BLaER1 treated with 17β-estradiol and CSF1 and Interleukin-3, amounts not matched to agents 10 nM and 100 nM (cell line): ENCODE results near the gene STIM1.

ENCODE experiments used
- H3K27ac ChIP-seq, 11 experiments: shearing (Covaris generic); formaldehyde crosslinking; 2 replicates each; pipeline ENCODE4 v1.8.1; 2022
- H3K27me3 ChIP-seq, 11 experiments: shearing (Covaris generic); formaldehyde crosslinking; 2 replicates each; pipeline ENCODE4 v1.8.1; 2022
- H3K36me3 ChIP-seq, 11 experiments: shearing (Covaris generic); formaldehyde crosslinking; 2 replicates each; pipeline ENCODE4 v1.8.1; 2022
- H3K4me1 ChIP-seq, 10 experiments: shearing (Covaris generic); formaldehyde crosslinking; 2 replicates each; pipeline ENCODE4 v1.8.1; 2022
- H3K4me2 ChIP-seq, 11 experiments: shearing (Covaris generic); formaldehyde crosslinking; 2 replicates each; pipeline ENCODE4 v1.8.1; 2022
- H3K4me3 ChIP-seq, 10 experiments: shearing (Covaris generic); formaldehyde crosslinking; 2 replicates each; pipeline ENCODE4 v1.8.1; 2022
- H3K9ac ChIP-seq, 11 experiments: shearing (Covaris generic); formaldehyde crosslinking; 2 replicates each; pipeline ENCODE4 v1.8.1; 2022
- H3K9me3 ChIP-seq, 11 experiments: shearing (Covaris generic); formaldehyde crosslinking; replicated peaks in 1 of 11; 2 replicates each; pipeline ENCODE4 v1.8.1; 2022
- H4K20me1 ChIP-seq, 11 experiments: shearing (Covaris generic); formaldehyde crosslinking; 2 replicates each; pipeline ENCODE4 v1.8.1; 2022
- Cebpa-rat ChIP-seq, 11 experiments: shearing (Covaris generic); IDR thresholded peaks; 2 replicates each; pipeline ENCODE4 v1.8.1; 2022

STIM1 gene

DNA sequence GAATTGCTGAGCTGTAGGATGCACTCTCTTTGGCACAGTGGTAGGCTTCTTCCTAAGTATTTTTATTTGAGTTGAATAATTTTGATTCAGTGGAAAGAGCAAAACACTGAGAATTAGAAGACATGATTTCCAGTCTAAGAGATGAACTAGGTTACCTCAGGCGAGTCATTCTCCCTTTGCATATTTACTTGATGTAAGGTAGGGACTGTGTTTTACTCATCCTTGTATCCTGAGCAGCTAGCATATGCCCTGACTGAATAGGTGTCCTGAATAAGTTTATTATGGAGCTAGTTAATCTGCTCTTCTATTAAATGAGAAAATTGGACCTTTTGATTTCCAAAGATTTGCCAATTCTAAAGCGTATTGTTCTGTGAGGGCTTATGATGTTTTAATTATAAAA lies 50.7 kb downstream of the STIM1 start:
- no peak overlapping the region for H3K9ac ChIP-seq

DNA sequence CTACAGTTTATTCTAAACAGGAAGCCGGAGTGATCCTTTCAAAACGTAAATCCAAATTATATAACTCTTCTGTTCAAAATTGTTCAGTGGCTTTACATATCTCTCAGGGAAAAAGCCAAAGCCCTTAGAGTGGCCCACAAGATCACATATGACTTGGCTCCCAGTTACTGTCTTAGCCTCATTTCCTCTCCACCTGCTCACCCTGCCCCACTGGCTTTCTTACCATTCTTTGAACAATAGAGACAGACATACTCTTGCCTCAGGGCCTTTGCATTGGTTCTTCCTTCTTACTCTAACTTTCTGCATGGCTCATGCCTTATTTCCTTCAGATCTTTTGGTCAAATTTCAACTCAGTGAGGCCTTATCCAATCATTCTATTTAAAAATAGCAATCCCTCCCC lies 52.1 kb downstream of the STIM1 start:
- no peak overlapping the region for H3K9ac ChIP-seq
- H3K4me3 ChIP-seq, result no peak overlapping the region
- H3K4me2 ChIP-seq, result no peak overlapping the region
- H4K20me1 ChIP-seq, result peaks cover 0 to 64% (median 12%) of the 10 kb centered on the region in 11 experiments; a peak in 11 of 22 replicates
- H3K27ac ChIP-seq, result no peak overlapping the region
- H3K4me1 ChIP-seq, result peaks cover 26 to 46% (median 34%) of the 10 kb centered on the region in 10 experiments
- no peaks in the 10 kb centered on the region; a peak in 1 of 22 replicates for H3K36me3 ChIP-seq
- no peaks in the 10 kb centered on the region for H3K9me3 ChIP-seq
- H3K27me3 ChIP-seq, result no peaks in the 10 kb centered on the region
- TF ChIP-seq Cebpa-rat (IDR thresholded peaks at IDR 0.05), result no peak

More for the DNA sequence above, 50.7 kb downstream of the STIM1 start:
- no peak overlapping the region for H3K4me3 ChIP-seq
- H3K4me2 ChIP-seq, result peak overlapping the region in 5 of 11 experiments; percentile 46 to 87 (median 71); a peak in 4 of 22 replicates
- TF ChIP-seq Cebpa-rat (IDR thresholded peaks at IDR 0.05), result no peak
- no peaks in the 10 kb centered on the region; a peak in 1 of 22 replicates for H3K36me3 ChIP-seq
- H4K20me1 ChIP-seq, result peaks cover 0 to 71% (median 12%) of the 10 kb centered on the region in 11 experiments; a peak in 11 of 22 replicates
- no peaks in the 10 kb centered on the region for H3K9me3 ChIP-seq
- H3K27me3 ChIP-seq, result no peaks in the 10 kb centered on the region
- peaks cover 26 to 47% (median 37%) of the 10 kb centered on the region in 10 experiments for H3K4me1 ChIP-seq
- H3K27ac ChIP-seq, result 0 out of 22 replicates have a peak overlapping the region, but pooled peaks of 1 of the 11 experiments have one; percentile 5

DNA sequence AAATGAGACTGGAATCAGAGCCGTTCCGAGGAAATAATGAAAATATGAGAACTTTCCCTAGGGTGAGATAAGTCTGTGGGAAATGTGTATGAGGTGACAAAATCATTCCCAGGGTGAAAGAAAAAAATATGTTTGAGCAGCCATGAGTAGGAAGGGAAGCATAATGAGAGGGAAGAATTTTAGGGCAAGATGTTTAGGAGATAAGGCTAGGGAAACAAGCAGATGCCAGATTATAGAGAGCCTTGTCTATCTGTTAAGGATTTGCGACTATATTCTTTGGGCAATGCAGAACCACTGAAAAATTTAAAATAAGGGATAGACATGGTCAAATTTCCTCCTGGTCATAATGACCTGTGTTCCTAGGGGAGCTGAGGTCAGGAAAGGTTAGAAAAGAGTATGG lies 54.4 kb downstream of the STIM1 start:
- Histone ChIP-seq H3K36me3 (no peaks in the 10 kb centered on the region; a peak in 1 of 22 replicates), H3K9me3 (no peaks in the 10 kb centered on the region), H3K9ac (no peak overlapping the region), H3K4me3 (no peak overlapping the region), H3K4me2 (no peak overlapping the region), H3K27ac (no peak overlapping the region), H3K4me1 (peaks cover 12 to 46% (median 21%) of the 10 kb centered on the region in 10 experiments; a peak in 17 of 20 replicates), H4K20me1 (peaks cover 0 to 57% (median 12%) of the 10 kb centered on the region in 11 experiments; a peak in 10 of 22 replicates), H3K27me3 (no peaks in the 10 kb centered on the region)
- no peak for TF ChIP-seq Cebpa-rat (IDR thresholded peaks at IDR 0.05)

GRCh38 chr11:3911908-3912505 lies 56.5 kb downstream of the STIM1 start:
- H3K4me3 ChIP-seq, result no peak overlapping the region
- no peaks in the 10 kb centered on the region; a peak in 1 of 22 replicates for H3K36me3 ChIP-seq
- H3K27ac ChIP-seq, result no peak overlapping the region
- no peaks in the 10 kb centered on the region for H3K9me3 ChIP-seq
- H3K4me1 ChIP-seq, result peaks cover 4 to 52% (median 18%) of the 10 kb centered on the region in 10 experiments; a peak in 14 of 20 replicates
- no peak for TF ChIP-seq Cebpa-rat (IDR thresholded peaks at IDR 0.05)
- H3K9ac ChIP-seq, result no peak overlapping the region
- H4K20me1 ChIP-seq, result peaks cover 0 to 41% (median 4%) of the 10 kb centered on the region in 11 experiments; a peak in 7 of 22 replicates
- H3K4me2 ChIP-seq, result no peak overlapping the region
- H3K27me3 ChIP-seq, result no peaks in the 10 kb centered on the region

GRCh38 chr11:3913921-3914320 lies 58.5 kb downstream of the STIM1 start:
- H3K9me3 ChIP-seq, result no peaks in the 10 kb centered on the region
- TF ChIP-seq Cebpa-rat (IDR thresholded peaks at IDR 0.05), result peak in 1 of 11 experiments; percentile 67; a peak in 1 of 22 replicates
- no peaks in the 10 kb centered on the region; a peak in 1 of 22 replicates for H3K36me3 ChIP-seq
- peak overlapping the region in 2 of 11 experiments; percentile 43 to 58; a peak in 4 of 22 replicates for H3K4me2 ChIP-seq
- no peak overlapping the region for H3K4me3 ChIP-seq
- H4K20me1 ChIP-seq, result peaks cover 0 to 32% (median 4%) of the 10 kb centered on the region in 11 experiments; a peak in 6 of 22 replicates
- no peaks in the 10 kb centered on the region for H3K27me3 ChIP-seq
- H3K4me1 ChIP-seq, result peaks cover 0 to 71% (median 24%) of the 10 kb centered on the region in 10 experiments; a peak in 13 of 20 replicates
- 0 out of 22 replicates have a peak overlapping the region, but pooled peaks of 2 of the 11 experiments have one; percentile 38 to 44 for H3K27ac ChIP-seq
- no peak overlapping the region for H3K9ac ChIP-seq

DNA sequence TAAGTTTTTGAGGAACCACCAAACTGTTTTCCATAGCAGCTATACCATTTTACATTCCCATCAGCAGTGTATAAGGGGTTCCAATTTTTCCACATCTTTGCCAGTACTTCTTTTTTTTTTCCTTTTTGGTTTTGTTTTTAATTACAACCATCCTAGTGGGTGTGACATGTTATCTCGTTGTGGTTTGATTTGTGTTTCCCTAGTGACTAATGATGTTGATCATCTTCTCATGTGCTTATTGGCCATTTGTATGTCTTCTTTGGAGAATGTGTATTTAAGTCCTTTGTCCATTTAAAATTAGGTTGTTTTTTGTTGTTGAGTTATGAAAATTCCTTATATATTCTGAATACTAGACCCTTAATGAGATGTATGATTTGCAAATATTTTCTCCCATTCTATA lies 59.3 kb downstream of the STIM1 start:
- Histone ChIP-seq H3K9me3 (no peaks in the 10 kb centered on the region), H3K36me3 (no peaks in the 10 kb centered on the region), H3K4me2 (peak overlapping the region in 4 of 11 experiments; percentile 5 to 58 (median 36); a peak in 5 of 22 replicates), H3K27me3 (no peaks in the 10 kb centered on the region), H3K27ac (peak overlapping the region in 2 of 11 experiments; percentile 30 to 44; a peak in 2 of 22 replicates), H3K4me1 (peaks cover 3 to 80% (median 33%) of the 10 kb centered on the region in 10 experiments), H3K9ac (no peak overlapping the region), H3K4me3 (no peak overlapping the region), H4K20me1 (peaks cover 0 to 32% (median 0%) of the 10 kb centered on the region in 11 experiments; a peak in 4 of 22 replicates)
- no peak for TF ChIP-seq Cebpa-rat (IDR thresholded peaks at IDR 0.05)

DNA sequence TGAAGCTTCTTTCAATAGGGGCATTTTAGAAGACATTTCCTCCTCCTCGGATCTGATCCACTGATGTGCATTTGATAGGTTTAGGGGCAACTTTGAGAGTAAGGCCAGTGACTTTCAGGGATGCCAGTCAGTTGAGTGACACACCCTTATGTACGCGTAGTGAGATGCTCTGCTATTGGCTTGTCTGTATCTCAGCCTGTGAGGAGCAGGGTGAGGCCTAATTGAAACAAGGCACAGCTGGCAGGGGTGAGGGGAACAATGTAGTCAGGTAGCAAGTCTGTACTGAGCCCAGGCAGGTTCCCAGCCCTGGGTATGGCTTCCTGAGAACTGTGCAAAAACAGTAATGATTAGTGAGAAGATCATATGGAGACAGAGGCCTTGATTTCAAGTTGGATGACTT lies 61.5 kb downstream of the STIM1 start:
- Histone ChIP-seq H3K4me2 (peak overlapping the region in 3 of 11 experiments; percentile 6 to 83 (median 11); a peak in 3 of 22 replicates), H3K27ac (peak overlapping the region in 4 of 11 experiments; percentile 6 to 78 (median 40); a peak in 3 of 22 replicates), H3K4me1 (peaks cover 8 to 94% (median 48%) of the 10 kb centered on the region in 10 experiments), H3K9me3 (peaks cover 0 to 16% (median 14%) of the 10 kb centered on the region in 11 experiments; a peak in 15 of 22 replicates), H3K9ac (no peak overlapping the region), H3K4me3 (no peak overlapping the region), H4K20me1 (peaks cover 0 to 21% (median 0%) of the 10 kb centered on the region in 11 experiments; a peak in 2 of 22 replicates), H3K27me3 (no peaks in the 10 kb centered on the region), H3K36me3 (peaks cover 0 to 13% (median 0%) of the 10 kb centered on the region in 11 experiments; a peak in 5 of 22 replicates)
- TF ChIP-seq Cebpa-rat (IDR thresholded peaks at IDR 0.05), result no peak

DNA sequence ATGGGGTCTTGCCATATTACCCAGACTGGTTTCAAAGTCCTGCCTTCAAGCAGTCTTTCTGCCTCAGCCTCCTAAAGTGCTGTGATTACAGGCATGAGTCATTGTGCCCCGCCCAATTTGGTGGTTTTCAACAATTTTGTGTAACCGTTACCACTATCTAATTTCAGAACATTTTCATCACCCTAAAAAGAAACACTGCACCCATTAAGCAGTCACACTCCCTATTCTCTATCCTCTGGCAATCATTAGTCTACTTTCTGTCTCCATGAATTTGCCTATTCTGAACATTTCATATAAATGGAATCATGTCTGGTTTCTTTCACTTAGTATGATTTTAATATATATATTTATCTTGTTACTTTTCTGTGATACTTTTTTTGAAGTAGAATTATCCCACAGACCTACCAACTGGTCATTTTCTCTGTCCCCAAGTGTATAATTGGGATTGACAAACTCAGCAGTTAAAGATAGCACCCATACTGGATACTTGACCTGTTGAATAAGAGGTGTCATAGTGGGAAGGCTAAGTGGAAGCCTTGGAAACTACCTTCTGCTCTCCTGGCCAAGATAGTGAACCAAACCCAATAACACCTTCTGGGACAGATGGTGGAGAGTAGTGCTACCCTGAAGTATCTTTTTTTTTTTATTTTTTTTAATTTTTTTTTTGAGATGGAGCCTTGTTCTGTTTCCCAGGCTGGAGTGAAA lies 64.8 kb downstream of the STIM1 start:
- peak overlapping the region in 5 of 11 experiments; percentile 60 to 76 (median 63); a peak in 10 of 22 replicates for H3K9ac ChIP-seq
- peaks cover 4 to 27% (median 19%) of the 10 kb centered on the region in 11 experiments; a peak in 18 of 22 replicates for H3K9me3 ChIP-seq
- peak overlapping the region in 4 of 10 experiments; percentile 5 to 49 (median 28); a peak in 3 of 20 replicates for H3K4me3 ChIP-seq
- peak overlapping the region in 10 of 11 experiments; percentile 3 to 87 (median 66); a peak in 19 of 22 replicates for H3K27ac ChIP-seq
- peaks cover 0 to 24% (median 3%) of the 10 kb centered on the region in 11 experiments; a peak in 6 of 22 replicates for H3K36me3 ChIP-seq
- no peaks in the 10 kb centered on the region for H3K27me3 ChIP-seq
- H3K4me2 ChIP-seq, result peak overlapping the region; percentile 32 to 94 (median 63); a peak in 20 of 22 replicates
- peaks cover 8 to 74% (median 35%) of the 10 kb centered on the region in 10 experiments for H3K4me1 ChIP-seq
- H4K20me1 ChIP-seq, result peaks cover 0 to 6% (median 0%) of the 10 kb centered on the region in 11 experiments; a peak in 1 of 22 replicates
- TF ChIP-seq Cebpa-rat (IDR thresholded peaks at IDR 0.05), result no peak
